ENCODE measurements around the gene SOCS3.

SOCS3 gene

DNA sequence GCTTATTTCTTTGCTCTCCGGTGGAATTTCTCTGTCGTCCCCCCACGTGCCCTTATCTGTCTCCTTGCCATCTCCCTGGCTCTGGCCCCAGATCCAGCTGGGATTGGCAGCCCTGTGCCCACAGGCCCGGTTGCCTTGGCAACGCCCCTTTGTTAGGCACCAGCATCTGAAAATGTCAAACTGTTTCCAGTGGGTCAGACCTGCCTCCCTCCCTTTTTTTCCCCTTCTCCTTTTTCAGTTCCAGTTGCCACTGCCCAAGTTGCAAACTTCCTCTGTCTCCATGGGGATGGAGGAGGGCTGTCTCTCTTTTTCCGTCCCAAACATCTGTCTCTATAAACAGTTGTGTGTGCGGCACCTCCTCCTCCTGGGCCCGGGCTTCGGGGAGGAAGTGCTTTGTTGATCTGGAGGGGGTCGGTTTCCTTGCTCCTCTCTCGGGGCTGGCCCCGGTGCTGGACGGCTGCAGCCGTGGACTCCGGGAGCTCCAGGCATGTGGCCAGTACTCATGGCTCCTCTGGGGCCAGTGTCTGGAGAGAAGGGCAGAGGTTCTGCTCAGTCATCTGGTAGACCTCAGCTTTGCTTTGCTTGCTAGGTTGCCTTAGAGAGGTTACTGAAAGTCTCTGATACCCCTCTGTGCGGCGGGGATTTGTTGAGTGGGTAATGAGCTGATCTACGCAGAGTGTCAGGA is 35.3 kb downstream of the SOCS3 start:
- TF ChIP-seq TAF1 (IDR thresholded peaks at IDR 0.05; ENCODE audit: borderline replicate concordance, insufficient read depth, low read length) = no peak
- peak; percentile 93 for TF ChIP-seq FOXP2 (optimal IDR thresholded peaks at IDR 0.05; ENCODE audit: borderline replicate concordance, extremely low read depth, extremely low read length, insufficient read depth)
- TF ChIP-seq, protein P1, sequence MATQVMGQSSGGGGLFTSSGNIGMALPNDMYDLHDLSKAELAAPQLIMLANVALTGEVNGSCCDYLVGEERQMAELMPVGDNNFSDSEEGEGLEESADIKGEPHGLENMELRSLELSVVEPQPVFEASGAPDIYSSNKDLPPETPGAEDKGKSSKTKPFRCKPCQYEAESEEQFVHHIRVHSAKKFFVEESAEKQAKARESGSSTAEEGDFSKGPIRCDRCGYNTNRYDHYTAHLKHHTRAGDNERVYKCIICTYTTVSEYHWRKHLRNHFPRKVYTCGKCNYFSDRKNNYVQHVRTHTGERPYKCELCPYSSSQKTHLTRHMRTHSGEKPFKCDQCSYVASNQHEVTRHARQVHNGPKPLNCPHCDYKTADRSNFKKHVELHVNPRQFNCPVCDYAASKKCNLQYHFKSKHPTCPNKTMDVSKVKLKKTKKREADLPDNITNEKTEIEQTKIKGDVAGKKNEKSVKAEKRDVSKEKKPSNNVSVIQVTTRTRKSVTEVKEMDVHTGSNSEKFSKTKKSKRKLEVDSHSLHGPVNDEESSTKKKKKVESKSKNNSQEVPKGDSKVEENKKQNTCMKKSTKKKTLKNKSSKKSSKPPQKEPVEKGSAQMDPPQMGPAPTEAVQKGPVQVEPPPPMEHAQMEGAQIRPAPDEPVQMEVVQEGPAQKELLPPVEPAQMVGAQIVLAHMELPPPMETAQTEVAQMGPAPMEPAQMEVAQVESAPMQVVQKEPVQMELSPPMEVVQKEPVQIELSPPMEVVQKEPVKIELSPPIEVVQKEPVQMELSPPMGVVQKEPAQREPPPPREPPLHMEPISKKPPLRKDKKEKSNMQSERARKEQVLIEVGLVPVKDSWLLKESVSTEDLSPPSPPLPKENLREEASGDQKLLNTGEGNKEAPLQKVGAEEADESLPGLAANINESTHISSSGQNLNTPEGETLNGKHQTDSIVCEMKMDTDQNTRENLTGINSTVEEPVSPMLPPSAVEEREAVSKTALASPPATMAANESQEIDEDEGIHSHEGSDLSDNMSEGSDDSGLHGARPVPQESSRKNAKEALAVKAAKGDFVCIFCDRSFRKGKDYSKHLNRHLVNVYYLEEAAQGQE (IDR thresholded peaks at IDR 0.05; ENCODE audit: insufficient read depth in 1 of 2, low read depth in 2 of 2, low read length in 2 of 2) = 0 out of 4 replicates have a peak, but pooled peaks of 1 of the 2 experiments have one; percentile 52
- TF ChIP-seq SIN3A (IDR thresholded peaks at IDR 0.05; ENCODE audit: borderline replicate concordance, insufficient read depth, low read length) = peak; percentile 92
- no peak; the same call in 1 of the 2 replicates for TF ChIP-seq POLR2AphosphoS5 (IDR thresholded peaks at IDR 0.05; ENCODE audit: low read depth, low read length)

DNA sequence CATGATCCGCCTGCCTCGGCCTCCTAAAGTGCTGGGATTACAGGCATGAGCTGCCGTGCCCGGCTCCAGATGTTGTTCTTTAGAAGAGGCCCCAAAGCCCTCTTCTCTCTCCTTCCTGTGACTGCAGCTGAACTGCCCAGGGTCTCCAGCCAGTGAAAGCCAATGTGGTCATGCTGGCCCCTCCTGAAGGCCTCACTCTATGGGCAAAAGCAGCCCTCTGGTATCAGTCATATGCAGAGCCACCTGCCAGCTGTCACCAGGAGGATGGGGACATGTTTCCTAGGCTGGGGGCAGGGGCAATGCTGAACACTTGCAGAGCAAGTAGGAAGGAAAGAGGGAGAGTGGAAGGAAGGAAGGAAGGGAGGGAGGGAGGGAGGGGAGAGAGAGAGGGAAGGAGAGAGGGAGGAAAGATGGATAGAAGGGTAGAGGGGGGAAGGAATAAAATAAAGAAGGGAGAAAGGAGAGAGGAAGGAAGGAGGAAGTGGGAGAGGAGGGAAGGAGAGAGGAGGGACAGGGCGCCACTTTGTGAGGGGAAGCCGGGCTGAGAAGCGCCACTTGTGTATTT is 36.0 kb downstream of the SOCS3 start:
- TF ChIP-seq POLR2AphosphoS5 (IDR thresholded peaks at IDR 0.05; ENCODE audit: low read depth, low read length) = no peak
- TF ChIP-seq FOXP2 (optimal IDR thresholded peaks at IDR 0.05; ENCODE audit: borderline replicate concordance, extremely low read depth, extremely low read length, insufficient read depth) = peak; percentile 34
- TF ChIP-seq, protein P1 (IDR thresholded peaks at IDR 0.05; ENCODE audit: insufficient read depth in 1 of 2, low read depth in 2 of 2, low read length in 2 of 2) = no peak
- TF ChIP-seq SIN3A (IDR thresholded peaks at IDR 0.05; ENCODE audit: borderline replicate concordance, insufficient read depth, low read length) = no peak
- TF ChIP-seq TAF1 (IDR thresholded peaks at IDR 0.05; ENCODE audit: borderline replicate concordance, insufficient read depth, low read length) = no peak

DNA sequence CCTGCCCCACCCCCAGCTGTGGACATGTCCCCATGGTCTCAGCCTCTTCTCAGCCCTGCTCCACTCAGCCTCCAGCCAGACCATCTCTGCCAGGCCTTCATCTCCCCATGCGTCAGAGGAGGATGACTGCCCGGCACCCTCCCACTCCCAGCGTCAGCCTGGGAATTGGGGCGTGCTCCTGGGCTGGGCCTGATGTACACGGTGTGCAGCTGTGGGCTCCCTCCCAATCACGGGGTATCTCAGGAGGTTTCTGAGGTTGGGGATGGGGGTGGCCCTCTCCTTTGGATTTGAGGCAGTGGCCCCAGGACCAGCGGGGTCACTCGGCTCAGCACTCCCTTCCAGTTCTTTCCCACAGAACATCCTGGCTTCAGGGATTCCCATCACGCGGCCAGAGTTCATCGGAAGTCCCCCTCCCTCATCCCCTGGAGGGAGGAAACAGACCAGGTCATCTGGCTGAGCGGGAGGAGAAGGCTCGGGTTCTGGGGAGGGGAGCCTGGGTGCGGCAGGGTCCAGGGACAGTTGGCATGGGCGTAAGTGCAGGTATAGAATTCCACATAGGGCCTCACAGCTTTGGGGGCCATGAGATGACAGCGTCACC is 36.9 kb downstream of the SOCS3 start:
- TF ChIP-seq TAF1 (IDR thresholded peaks at IDR 0.05; ENCODE audit: borderline replicate concordance, insufficient read depth, low read length) = no peak
- peak; percentile 52 for TF ChIP-seq FOXP2 (optimal IDR thresholded peaks at IDR 0.05; ENCODE audit: borderline replicate concordance, extremely low read depth, extremely low read length, insufficient read depth)
- TF ChIP-seq SIN3A (IDR thresholded peaks at IDR 0.05; ENCODE audit: borderline replicate concordance, insufficient read depth, low read length) = no peak
- TF ChIP-seq, protein P1 (IDR thresholded peaks at IDR 0.05; ENCODE audit: insufficient read depth in 1 of 2, low read depth in 2 of 2, low read length in 2 of 2) = no peak
- TF ChIP-seq POLR2AphosphoS5 (IDR thresholded peaks at IDR 0.05; ENCODE audit: low read depth, low read length) = no peak

DNA sequence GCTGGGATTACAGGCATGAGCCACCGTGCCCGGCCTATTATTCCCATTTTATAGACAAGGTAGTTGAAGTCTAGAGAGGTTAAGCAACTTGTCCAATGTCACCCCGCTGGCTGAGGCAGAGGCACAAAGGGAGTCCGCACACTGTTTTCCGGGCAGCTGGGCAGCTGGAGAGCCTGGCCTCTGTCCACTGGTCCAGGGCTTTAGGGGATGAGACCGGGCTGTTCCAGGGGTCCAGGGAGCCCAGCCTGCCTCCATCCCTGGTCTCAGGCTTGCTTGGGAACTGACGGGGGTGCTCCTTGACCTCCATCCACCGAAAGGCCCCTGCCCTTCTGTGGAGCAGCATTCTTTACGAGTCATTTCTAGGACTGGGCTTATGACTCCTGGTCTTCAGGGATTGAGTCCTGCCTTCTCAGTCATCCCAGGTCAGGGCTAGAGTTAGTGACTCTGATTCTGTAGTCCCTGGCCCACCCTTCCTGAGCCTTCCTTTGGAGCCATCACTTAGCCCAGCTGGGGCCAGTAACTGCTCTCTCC is 37.5 kb downstream of the SOCS3 start:
- TF ChIP-seq, protein P1 (IDR thresholded peaks at IDR 0.05; ENCODE audit: insufficient read depth in 1 of 2, low read depth in 2 of 2, low read length in 2 of 2) = no peak

Measured in PFSK-1 (cell line).